CD4-positive, alpha-beta T cell (primary cell): Measurements from ENCODE around the gene SPATA6. TPM values are rescaled to one million over a fixed set of nuclear protein-coding genes. Genes with fewer than 3 reads are reported as not detected.

Experiments used
- ATAC-seq: fragments of 200-7000 bp; cut with Tn5 transposase; one replicate; pipeline ENCODE4 v1.10.0; 2022; ENCODE audit warnings: mild to moderate bottlenecking; ENCODE audit not compliant: poor library complexity
- CTCF ChIA-PET: fragments of 350-600 bp; sonication (Branson Sonifier 250); formaldehyde crosslinking; loops from one replicate; lab custom pipeline; 2021; ENCODE audit warnings: antibody characterized with exemption, inconsistent platforms; lab: Charles Lee
- POLR2A ChIA-PET: fragments of 350-600 bp; sonication (Branson Sonifier 250); formaldehyde crosslinking; loops from one replicate; lab custom pipeline; 2021; ENCODE audit warnings: antibody characterized with exemption, inconsistent platforms; lab: Charles Lee
- DNase-seq, 14 experiments: peaks; one replicate each; pipeline ENCODE4 v3.0.0-alpha.2; 2013 to 2020; ENCODE audit warnings: mixed read lengths in 2 of 14
- H3K27ac ChIP-seq, 2 donors: one replicate each; pipeline versions ENCODE4 v1.5.1 to v1.7.0; 2013; ENCODE audit warnings: low read length in 2 of 2, low read depth in 1 of 2, mild to moderate bottlenecking in 1 of 2
- H3K27me3 ChIP-seq, 2 experiments: 1 replicate in 1 of 2; 2 replicates in 1 of 2; pipeline versions ENCODE4 v1.6.1 to v1.7.0; 2013; ENCODE audit warnings: low read length in 2 of 2, control low read depth in 1 of 2, mild to moderate bottlenecking in 1 of 2, moderate library complexity in 1 of 2; ENCODE audit not compliant: insufficient read depth in 2 of 2, control insufficient read depth in 1 of 2
- H3K36me3 ChIP-seq: one replicate; pipeline ENCODE4 v1.6.1; 2013; ENCODE audit warnings: low read length, control low read depth; ENCODE audit not compliant: insufficient read depth
- H3K4me1 ChIP-seq: one replicate; pipeline ENCODE4 v1.6.1; 2013; ENCODE audit warnings: low read length, control low read depth; ENCODE audit not compliant: insufficient read depth
- H3K4me3 ChIP-seq: one replicate; pipeline ENCODE4 v1.5.1; 2013; ENCODE audit warnings: mild to moderate bottlenecking, low read length, moderate library complexity
- H3K9me3 ChIP-seq, 2 experiments: 1 replicate in 1 of 2; 2 replicates in 1 of 2; pipeline versions ENCODE4 v1.6.1 to v1.7.0; 2013; ENCODE audit warnings: low read length in 2 of 2, mild to moderate bottlenecking in 2 of 2, control low read depth in 1 of 2, moderate library complexity in 1 of 2; ENCODE audit not compliant: control insufficient read depth in 1 of 2, insufficient read depth in 1 of 2
- H3K27ac Mint-ChIP-seq: one replicate; pipeline ENCODE4 v1.8.0; 2020; ENCODE audit warnings: mixed read lengths
- H3K27me3 Mint-ChIP-seq: one replicate; pipeline ENCODE4 v1.8.0; 2021; ENCODE audit warnings: mixed read lengths
- H3K36me3 Mint-ChIP-seq: one replicate; pipeline ENCODE4 v1.8.0; 2021; ENCODE audit warnings: low read depth, mixed read lengths
- H3K4me1 Mint-ChIP-seq: one replicate; pipeline ENCODE4 v1.8.0; 2021; ENCODE audit warnings: low read depth, mixed read lengths
- H3K4me3 Mint-ChIP-seq: one replicate; pipeline ENCODE4 v1.8.0; 2020; ENCODE audit warnings: mild to moderate bottlenecking, mixed read lengths
- H3K9me3 Mint-ChIP-seq: one replicate; pipeline ENCODE4 v1.8.0; 2020; ENCODE audit warnings: mixed read lengths
- CTCF ChIP-seq: fragments of 200-600 bp; IDR thresholded peaks from one replicate; pipeline ENCODE4 v1.8.0; 2022; ENCODE audit warnings: antibody characterized with exemption, mild to moderate bottlenecking
- intact Hi-C, 2 experiments: fragments of 100-400 bp; cut with DNase I in 1 of 2; cut with micrococcal nuclease in 1 of 2; formaldehyde crosslinking; loops; one replicate each; pipeline versions ENCODE4 v1.15.1 to v1.9.0; 2023 to 2025; cut with DNase I, micrococcal nuclease
- total RNA-seq, 174 experiments: library from RNA in 2 of 174; stranded (reverse) in 2 of 174; gene quantifications; one replicate each; pipeline ENCODE4 v1.2.3 and lab custom pipeline; 2021 to 2026

SPATA6 gene
- total RNA-seq, 2 experiments from 2014 or later, result 3.2 to 4.1 TPM

- no peak overlapping the region for H3K27ac Mint-ChIP-seq
- no peak overlapping the region for H3K4me3 Mint-ChIP-seq
- no peaks in the 10 kb centered on the region for H3K4me1 Mint-ChIP-seq
- H3K36me3 ChIP-seq, result no peaks in the 10 kb centered on the region
- no peaks in the 10 kb centered on the region for H3K27me3 Mint-ChIP-seq
- ChIA-PET POLR2A (no interaction called here), CTCF (no interaction called here)
- TF ChIP-seq CTCF, result no peak
- no peak overlapping the region for H3K27ac ChIP-seq
- intact Hi-C loops, result no loop called here
- H3K4me3 ChIP-seq, result no peak overlapping the region
- peaks cover 0 to 5% of the 10 kb centered on the region in 2 experiments for H3K9me3 ChIP-seq
- H3K27me3 ChIP-seq, result no peaks in the 10 kb centered on the region
- no peak for DNase-seq
- H3K9me3 Mint-ChIP-seq, result no peaks in the 10 kb centered on the region
- H3K36me3 Mint-ChIP-seq, result no peaks in the 10 kb centered on the region
- ATAC-seq, result no peak
- no peaks in the 10 kb centered on the region for H3K4me1 ChIP-seq
Observed at GRCh38 chr1:48414264-48414663, 57.7 kb downstream of the SPATA6 start.

- DNase-seq, result no peak
- H3K9me3 Mint-ChIP-seq, result no peaks in the 10 kb centered on the region
- H3K27me3 Mint-ChIP-seq, result no peaks in the 10 kb centered on the region
- H3K4me3 Mint-ChIP-seq, result no peak overlapping the region
- H3K4me3 ChIP-seq, result no peak overlapping the region
- H3K36me3 Mint-ChIP-seq, result no peaks in the 10 kb centered on the region
- no peaks in the 10 kb centered on the region for H3K4me1 Mint-ChIP-seq
- ChIA-PET POLR2A (no interaction called here), CTCF (no interaction called here)
- ATAC-seq, result no peak
- no peaks in the 10 kb centered on the region for H3K4me1 ChIP-seq
- no peak for TF ChIP-seq CTCF
- no peaks in the 10 kb centered on the region for H3K36me3 ChIP-seq
- intact Hi-C loops, result no loop called here
- H3K27me3 ChIP-seq, result no peaks in the 10 kb centered on the region
- H3K27ac ChIP-seq, result no peak overlapping the region
- H3K27ac Mint-ChIP-seq, result no peak overlapping the region
- peaks cover 0 to 5% of the 10 kb centered on the region in 2 experiments for H3K9me3 ChIP-seq
Observed at GRCh38 chr1:48405940-48406339, 66.1 kb downstream of the SPATA6 start.

GRCh38 chr1:48405400-48405799 is 66.6 kb downstream of the SPATA6 start:
- H3K36me3 Mint-ChIP-seq, result no peaks in the 10 kb centered on the region
- H3K9me3 ChIP-seq, result peaks cover 0 to 5% of the 10 kb centered on the region in 2 experiments
- POLR2A ChIA-PET, result no interaction called here
- ATAC-seq (no peak), DNase-seq (no peak)
- no peak overlapping the region for H3K27ac ChIP-seq
- no peaks in the 10 kb centered on the region for H3K27me3 ChIP-seq
- no peak overlapping the region for H3K4me3 ChIP-seq
- no peaks in the 10 kb centered on the region for H3K9me3 Mint-ChIP-seq
- no peak for TF ChIP-seq CTCF
- H3K36me3 ChIP-seq, result no peaks in the 10 kb centered on the region
- CTCF ChIA-PET, result no interaction called here
- H3K4me1 Mint-ChIP-seq, result no peaks in the 10 kb centered on the region
- H3K27me3 Mint-ChIP-seq, result no peaks in the 10 kb centered on the region
- intact Hi-C loops, result no loop called here
- H3K27ac Mint-ChIP-seq, result no peak overlapping the region
- no peaks in the 10 kb centered on the region for H3K4me1 ChIP-seq
- no peak overlapping the region for H3K4me3 Mint-ChIP-seq
